Activated CD8-positive, alpha-beta memory T cell treated with anti-CD3 and anti-CD28 coated beads for 24 hours (primary cell): ENCODE data around the gene REEP1.
"Not testable (repeated sequence)": the region's sequence is repeated elsewhere in the genome, so short reads cannot be mapped to it uniquely, and the experiment has no call there.

Source experiments
- DNase-seq: peaks from one replicate; pipeline ENCODE4 v3.0.0-alpha.2; 2020

Gene REEP1

GRCh38 chr2:86223140-86223926, 114.1 kb downstream of the REEP1 start:
- DNase-seq: no peak

- peak; percentile 46 for DNase-seq
Observed at GRCh38 chr2:86221066-86221684, 116.3 kb downstream of the REEP1 start.

- peak; percentile 32 for DNase-seq
Observed at GRCh38 chr2:86219896-86220295, 117.5 kb downstream of the REEP1 start.

GRCh38 chr2:86218124-86218523, 119.3 kb downstream of the REEP1 start:
- peak; percentile 44 for DNase-seq

- DNase-seq: peak; percentile 43
Observed at GRCh38 chr2:86216575-86217555, 120.6 kb downstream of the REEP1 start.

GRCh38 chr2:86214503-86214832, 123.0 kb downstream of the REEP1 start:
- no peak for DNase-seq

GRCh38 chr2:86213699-86214502, 123.5 kb downstream of the REEP1 start:
- DNase-seq: no peak

GRCh38 chr2:86213056-86213455, 124.4 kb downstream of the REEP1 start:
- DNase-seq: no peak

- no peak for DNase-seq
Observed at GRCh38 chr2:86211796-86212188, 125.6 kb downstream of the REEP1 start.

GRCh38 chr2:86211033-86211795, 126.2 kb downstream of the REEP1 start:
- DNase-seq: peak; percentile 11

GRCh38 chr2:86204458-86204857, 133.0 kb downstream of the REEP1 start:
- DNase-seq: no peak

- DNase-seq: no peak
Observed at GRCh38 chr2:86203614-86204013, 133.8 kb downstream of the REEP1 start.

GRCh38 chr2:86202702-86203101, 134.7 kb downstream of the REEP1 start:
- no peak for DNase-seq

GRCh38 chr2:86202336-86202692, 135.1 kb downstream of the REEP1 start:
- DNase-seq: no peak

- no peak for DNase-seq
Observed at GRCh38 chr2:86201671-86202335, 135.6 kb downstream of the REEP1 start.

- DNase-seq: not testable (repeated sequence)
Observed at GRCh38 chr2:86200564-86200963, 136.9 kb downstream of the REEP1 start.

GRCh38 chr2:86199834-86200177, 137.6 kb downstream of the REEP1 start:
- DNase-seq: no peak

GRCh38 chr2:86195808-86196387, 141.5 kb downstream of the REEP1 start:
- no peak for DNase-seq

- peak; percentile 95 for DNase-seq
Observed at GRCh38 chr2:86195055-86195807, 142.2 kb downstream of the REEP1 start, which contains the start of gene IMMT. IMMT (minus strand) TSS chr2:86195462; CDS start chr2:86195382, 80 bp downstream.

GRCh38 chr2:86194751-86195054, 142.7 kb downstream of the REEP1 start:
- DNase-seq: no peak
